SK-N-SH (cell line): ENCODE data around the gene TPMT.

Source experiments
- ELF1 ChIP-seq: IDR thresholded peaks from 2 replicates; pipeline ENCODE4 v1.4.0; 2012
- EP300 ChIP-seq, 2 experiments: IDR thresholded peaks; 2 replicates each; pipeline versions ENCODE4 v1.4.0 to v1.6.1; 2012; ENCODE audit warnings: borderline replicate concordance in 1 of 2, low read depth in 1 of 2, low read length in 1 of 2
- JUND ChIP-seq: IDR thresholded peaks from 2 replicates; pipeline ENCODE4 v1.4.0; 2012
- MAX ChIP-seq: IDR thresholded peaks from 2 replicates; pipeline ENCODE4 v1.4.0; 2012; ENCODE audit warnings: low read depth
- POLR2AphosphoS5 ChIP-seq: IDR thresholded peaks from 2 replicates; pipeline ENCODE4 v1.6.1; 2012; ENCODE audit warnings: low read depth, low read length
- RAD21 ChIP-seq: IDR thresholded peaks from 2 replicates; pipeline ENCODE4 v1.6.1; 2012; ENCODE audit warnings: mild to moderate bottlenecking, low read length
- RCOR1 ChIP-seq: fragments of 150-350 bp; IDR thresholded peaks from 2 replicates; pipeline ENCODE4 v1.6.1; 2017; ENCODE audit warnings: antibody characterized with exemption, low read length
- SIN3A ChIP-seq: IDR thresholded peaks from 2 replicates; pipeline ENCODE4 v1.6.1; 2012; ENCODE audit warnings: low read depth, mild to moderate bottlenecking, low read length, moderate library complexity, borderline replicate concordance
- SMC3 ChIP-seq: IDR thresholded peaks from 2 replicates; pipeline ENCODE4 v1.6.1; 2012; ENCODE audit warnings: low read depth, low read length, improper control_type of control experiment
- TAF1 ChIP-seq: IDR thresholded peaks from 2 replicates; pipeline ENCODE4 v1.6.1; 2012; ENCODE audit warnings: low read depth, mild to moderate bottlenecking, low read length, moderate library complexity, borderline replicate concordance
- TF ChIP-seq, protein P1 (sequence below): fragments of 200-600 bp; sonication (generic); IDR thresholded peaks from 2 replicates; pipeline ENCODE4 v1.6.1; 2017; ENCODE audit warnings: antibody characterized with exemption, mild to moderate bottlenecking, moderate library complexity
- TF ChIP-seq, protein P2 (sequence below): IDR thresholded peaks from 2 replicates; pipeline ENCODE4 v1.6.1; 2012; ENCODE audit warnings: mild to moderate bottlenecking, low read depth, low read length, moderate library complexity

GRCh38 chr6:18147160-18147559, 7.7 kb downstream of the TPMT start:
- TF ChIP-seq ELF1 (no peak), RCOR1 (no peak), SMC3 (no peak), EP300 (IDR thresholded peaks at IDR 0.05; ENCODE audit: borderline replicate concordance in 1 of 2, low read depth in 1 of 2, low read length in 1 of 2) (no peak), TAF1 (no peak), MAX (no peak), SIN3A (no peak), JUND (0 out of 2 replicates have a peak, but pooled peaks have one; percentile 23), RAD21 (no peak), POLR2AphosphoS5 (no peak)
- TF ChIP-seq, protein P1, sequence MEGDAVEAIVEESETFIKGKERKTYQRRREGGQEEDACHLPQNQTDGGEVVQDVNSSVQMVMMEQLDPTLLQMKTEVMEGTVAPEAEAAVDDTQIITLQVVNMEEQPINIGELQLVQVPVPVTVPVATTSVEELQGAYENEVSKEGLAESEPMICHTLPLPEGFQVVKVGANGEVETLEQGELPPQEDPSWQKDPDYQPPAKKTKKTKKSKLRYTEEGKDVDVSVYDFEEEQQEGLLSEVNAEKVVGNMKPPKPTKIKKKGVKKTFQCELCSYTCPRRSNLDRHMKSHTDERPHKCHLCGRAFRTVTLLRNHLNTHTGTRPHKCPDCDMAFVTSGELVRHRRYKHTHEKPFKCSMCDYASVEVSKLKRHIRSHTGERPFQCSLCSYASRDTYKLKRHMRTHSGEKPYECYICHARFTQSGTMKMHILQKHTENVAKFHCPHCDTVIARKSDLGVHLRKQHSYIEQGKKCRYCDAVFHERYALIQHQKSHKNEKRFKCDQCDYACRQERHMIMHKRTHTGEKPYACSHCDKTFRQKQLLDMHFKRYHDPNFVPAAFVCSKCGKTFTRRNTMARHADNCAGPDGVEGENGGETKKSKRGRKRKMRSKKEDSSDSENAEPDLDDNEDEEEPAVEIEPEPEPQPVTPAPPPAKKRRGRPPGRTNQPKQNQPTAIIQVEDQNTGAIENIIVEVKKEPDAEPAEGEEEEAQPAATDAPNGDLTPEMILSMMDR = no peak
- TF ChIP-seq, protein P2, sequence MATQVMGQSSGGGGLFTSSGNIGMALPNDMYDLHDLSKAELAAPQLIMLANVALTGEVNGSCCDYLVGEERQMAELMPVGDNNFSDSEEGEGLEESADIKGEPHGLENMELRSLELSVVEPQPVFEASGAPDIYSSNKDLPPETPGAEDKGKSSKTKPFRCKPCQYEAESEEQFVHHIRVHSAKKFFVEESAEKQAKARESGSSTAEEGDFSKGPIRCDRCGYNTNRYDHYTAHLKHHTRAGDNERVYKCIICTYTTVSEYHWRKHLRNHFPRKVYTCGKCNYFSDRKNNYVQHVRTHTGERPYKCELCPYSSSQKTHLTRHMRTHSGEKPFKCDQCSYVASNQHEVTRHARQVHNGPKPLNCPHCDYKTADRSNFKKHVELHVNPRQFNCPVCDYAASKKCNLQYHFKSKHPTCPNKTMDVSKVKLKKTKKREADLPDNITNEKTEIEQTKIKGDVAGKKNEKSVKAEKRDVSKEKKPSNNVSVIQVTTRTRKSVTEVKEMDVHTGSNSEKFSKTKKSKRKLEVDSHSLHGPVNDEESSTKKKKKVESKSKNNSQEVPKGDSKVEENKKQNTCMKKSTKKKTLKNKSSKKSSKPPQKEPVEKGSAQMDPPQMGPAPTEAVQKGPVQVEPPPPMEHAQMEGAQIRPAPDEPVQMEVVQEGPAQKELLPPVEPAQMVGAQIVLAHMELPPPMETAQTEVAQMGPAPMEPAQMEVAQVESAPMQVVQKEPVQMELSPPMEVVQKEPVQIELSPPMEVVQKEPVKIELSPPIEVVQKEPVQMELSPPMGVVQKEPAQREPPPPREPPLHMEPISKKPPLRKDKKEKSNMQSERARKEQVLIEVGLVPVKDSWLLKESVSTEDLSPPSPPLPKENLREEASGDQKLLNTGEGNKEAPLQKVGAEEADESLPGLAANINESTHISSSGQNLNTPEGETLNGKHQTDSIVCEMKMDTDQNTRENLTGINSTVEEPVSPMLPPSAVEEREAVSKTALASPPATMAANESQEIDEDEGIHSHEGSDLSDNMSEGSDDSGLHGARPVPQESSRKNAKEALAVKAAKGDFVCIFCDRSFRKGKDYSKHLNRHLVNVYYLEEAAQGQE = no peak
